Adipocyte (in vitro differentiated cells): ENCODE data around the gene TSPAN6.

Experiments used
- DNase-seq: peaks from one replicate; pipeline ENCODE4 v3.0.0-alpha.2; 2015; ENCODE audit warnings: low read depth
- H3K27me3 ChIP-seq: replicated peaks from 2 replicates; pipeline ENCODE4 v1.7.0; 2013; ENCODE audit warnings: mild to moderate bottlenecking, low read length, moderate library complexity; ENCODE audit not compliant: control insufficient read depth, insufficient read depth
- H3K36me3 ChIP-seq: 2 replicates; pipeline ENCODE4 v1.7.0; 2013; ENCODE audit warnings: low read length, mild to moderate bottlenecking, moderate library complexity; ENCODE audit not compliant: control insufficient read depth, insufficient read depth, severe bottlenecking
- H3K4me1 ChIP-seq: 2 replicates; pipeline ENCODE4 v1.7.0; 2013; ENCODE audit warnings: mild to moderate bottlenecking, low read length, moderate library complexity; ENCODE audit not compliant: control insufficient read depth, insufficient read depth
- H3K4me3 ChIP-seq: 2 replicates; pipeline ENCODE4 v1.7.0; 2013; ENCODE audit warnings: mild to moderate bottlenecking, low read length, moderate library complexity
- H3K9ac ChIP-seq: 2 replicates; pipeline ENCODE4 v1.7.0; 2013; ENCODE audit warnings: mild to moderate bottlenecking, low read length, moderate library complexity
- H3K9me3 ChIP-seq: 2 replicates; pipeline ENCODE4 v1.7.0; 2013; ENCODE audit warnings: mild to moderate bottlenecking, low read length, moderate library complexity; ENCODE audit not compliant: control insufficient read depth

TSPAN6 gene

GRCh38 chrX:100645106-100645505 lies 8.5 kb upstream of the TSPAN6 start:
- Histone ChIP-seq H3K36me3 (no peaks in the 10 kb centered on the region), H3K9ac (peak overlapping the region; percentile 87), H3K4me3 (peak overlapping the region; percentile 81), H3K27me3 (peaks cover 9% of the 10 kb centered on the region), H3K4me1 (peaks cover 44% of the 10 kb centered on the region), H3K9me3 (no peaks in the 10 kb centered on the region)
- DNase-seq, result peak; percentile 36

DNA sequence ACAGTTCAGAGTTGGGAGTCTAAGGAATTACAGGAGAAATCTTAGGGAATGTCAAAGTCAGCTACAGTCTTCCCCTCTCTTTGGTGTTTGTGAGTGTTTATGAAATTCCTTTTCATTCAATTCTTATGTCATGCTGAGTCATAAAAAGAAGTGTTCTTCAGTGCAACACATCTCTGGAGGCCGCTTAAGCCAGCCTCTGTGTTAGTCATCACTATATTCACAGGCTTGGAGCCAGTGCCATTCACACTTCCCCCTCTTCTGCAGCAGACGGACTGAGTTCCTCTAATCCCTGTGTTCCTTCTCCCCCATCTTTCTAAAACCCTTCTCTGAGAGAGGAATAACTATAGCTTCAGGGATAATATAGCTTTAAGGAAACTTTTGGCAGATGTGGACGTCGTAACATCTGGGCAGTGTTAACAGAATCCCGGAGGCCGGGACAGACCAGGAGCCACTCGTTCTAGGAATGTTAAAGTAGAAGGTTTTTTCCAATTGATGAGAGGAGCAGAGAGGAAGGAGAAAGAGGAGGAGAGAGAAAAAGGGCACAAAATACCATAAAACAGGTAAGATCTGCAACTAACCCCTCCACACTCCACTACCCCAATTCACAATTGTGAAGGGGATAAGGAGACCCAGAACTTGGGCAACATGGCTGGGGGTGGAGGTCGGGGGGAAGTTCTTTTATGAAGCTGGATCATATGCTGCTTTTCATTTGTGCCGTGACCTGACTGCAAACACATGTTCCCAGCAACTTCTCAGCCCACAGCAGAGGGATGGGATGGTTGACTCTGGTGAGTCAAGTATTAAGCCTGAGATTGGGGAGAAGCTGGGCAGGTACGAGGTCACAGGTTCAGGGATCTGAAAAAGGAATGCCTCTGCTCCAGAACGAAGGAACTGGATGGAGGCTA lies 7.6 kb upstream of the TSPAN6 start, which contains the start of gene SRPX2:
Gene SRPX2, plus strand, starts transcription at position 244 of the 905 bp plus-strand sequence. CDS start 2,124 bp downstream, outside the sequence.
- H3K27me3 ChIP-seq, result peaks cover 9% of the 10 kb centered on the region
- no peaks in the 10 kb centered on the region for H3K9me3 ChIP-seq
- H3K9ac ChIP-seq, result peak within 1 kb of the TSS; percentile 87
- peaks cover 39% of the 10 kb centered on the region for H3K4me1 ChIP-seq
- peak; percentile 83 for DNase-seq
- H3K36me3 ChIP-seq, result no peaks in the 10 kb centered on the region
- H3K4me3 ChIP-seq, result peak within 1 kb of the TSS; percentile 81

- DNase-seq, result no peak
- H3K9me3 ChIP-seq, result no peaks in the 10 kb centered on the region
- H3K27me3 ChIP-seq, result peaks cover 9% of the 10 kb centered on the region
- no peaks in the 10 kb centered on the region for H3K36me3 ChIP-seq
- peaks cover 30% of the 10 kb centered on the region for H3K4me1 ChIP-seq
- peak overlapping the region; percentile 69 for H3K9ac ChIP-seq
- H3K4me3 ChIP-seq, result peak overlapping the region; percentile 81
Observed at GRCh38 chrX:100643212-100643611, 6.6 kb upstream of the TSPAN6 start.

DNA sequence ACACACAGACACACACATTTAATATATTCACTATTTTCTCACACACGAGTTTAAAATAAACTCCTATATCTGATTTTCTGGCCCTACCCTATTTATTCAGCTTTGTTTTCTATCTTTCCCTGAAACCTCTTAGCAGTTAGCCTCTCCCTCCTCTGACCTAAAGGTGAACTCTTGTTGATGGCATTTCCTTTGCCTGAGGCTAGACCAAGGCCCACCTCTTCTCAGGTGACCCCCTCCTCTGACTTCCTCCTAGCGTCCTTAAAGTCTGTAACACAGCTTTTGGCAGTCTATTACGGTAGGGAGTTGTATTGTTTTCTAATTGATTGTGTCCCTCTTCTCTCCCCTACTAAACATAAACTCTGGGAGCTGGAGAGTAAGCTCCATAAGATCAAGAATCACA lies 5.7 kb upstream of the TSPAN6 start:
- peaks cover 9% of the 10 kb centered on the region for H3K27me3 ChIP-seq
- H3K36me3 ChIP-seq, result no peaks in the 10 kb centered on the region
- DNase-seq, result no peak

GRCh38 chrX:100635989-100636320 lies 651 bp downstream of the TSPAN6 start:
- Histone ChIP-seq H3K9ac (peak overlapping the region; percentile 88), H3K27me3 (peaks cover 3% of the 10 kb centered on the region), H3K4me1 (peaks cover 6% of the 10 kb centered on the region), H3K4me3 (peak overlapping the region; percentile 81), H3K36me3 (peaks cover 4% of the 10 kb centered on the region), H3K9me3 (no peaks in the 10 kb centered on the region)
- DNase-seq, result no peak

More for the DNA sequence above, 5.7 kb upstream of the TSPAN6 start:
- H3K9ac ChIP-seq, result no peak overlapping the region
- H3K4me3 ChIP-seq, result no peak overlapping the region
- H3K9me3 ChIP-seq, result no peaks in the 10 kb centered on the region
- peaks cover 21% of the 10 kb centered on the region for H3K4me1 ChIP-seq

DNA sequence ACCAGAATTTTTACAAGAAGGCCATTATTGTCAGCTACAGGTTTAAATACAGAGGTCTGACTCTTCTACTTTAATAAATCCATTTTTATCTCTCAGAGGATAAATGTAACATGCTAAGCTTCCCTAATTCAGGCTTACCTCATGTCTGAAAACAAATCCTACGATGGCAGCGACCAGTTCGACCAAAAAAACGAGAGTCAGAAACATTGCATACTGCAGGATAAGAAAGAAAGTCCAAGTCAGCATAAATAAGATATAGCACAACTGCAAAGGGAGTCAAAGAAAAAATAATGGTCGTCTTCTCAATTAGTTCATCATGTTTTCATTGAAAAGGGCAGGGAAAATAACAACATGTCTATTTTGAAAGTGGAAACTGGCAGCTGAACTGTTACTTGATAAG lies 1.6 kb downstream of the TSPAN6 start:
- H3K9ac ChIP-seq, result no peak overlapping the region
- H3K4me1 ChIP-seq, result peaks cover 6% of the 10 kb centered on the region
- no peak for DNase-seq
- peaks cover 3% of the 10 kb centered on the region for H3K27me3 ChIP-seq
- peaks cover 4% of the 10 kb centered on the region for H3K36me3 ChIP-seq
- H3K4me3 ChIP-seq, result peak overlapping the region; percentile 81
- no peaks in the 10 kb centered on the region for H3K9me3 ChIP-seq

DNA sequence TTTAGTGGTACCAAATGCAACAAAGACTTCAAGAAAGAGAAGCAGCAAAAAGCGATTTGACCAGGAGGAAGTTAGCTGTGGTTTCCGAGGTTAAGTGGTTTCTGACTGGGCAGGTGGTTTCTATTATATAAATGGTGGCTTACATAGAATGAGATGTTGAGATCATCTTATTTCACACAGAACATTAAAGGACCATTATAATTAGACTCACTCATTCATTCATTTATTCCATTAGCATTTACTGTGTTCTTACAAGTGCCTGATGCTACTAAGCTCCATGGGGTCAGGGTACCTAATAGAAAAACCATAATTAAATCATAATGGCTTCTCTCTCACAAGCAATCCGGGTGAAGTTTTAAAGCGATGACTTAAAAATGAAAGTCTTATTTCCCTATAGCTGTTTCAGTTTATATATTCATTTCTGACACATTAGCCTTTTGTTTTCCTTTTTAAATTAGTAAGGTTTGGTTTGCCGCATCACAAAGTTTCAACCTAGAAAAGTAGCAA lies 10.6 kb downstream of the TSPAN6 start:
- Histone ChIP-seq H3K4me3 (no peak overlapping the region), H3K9me3 (no peaks in the 10 kb centered on the region), H3K4me1 (no peaks in the 10 kb centered on the region), H3K36me3 (no peaks in the 10 kb centered on the region), H3K27me3 (no peaks in the 10 kb centered on the region), H3K9ac (no peak overlapping the region)
- DNase-seq, result no peak

DNA sequence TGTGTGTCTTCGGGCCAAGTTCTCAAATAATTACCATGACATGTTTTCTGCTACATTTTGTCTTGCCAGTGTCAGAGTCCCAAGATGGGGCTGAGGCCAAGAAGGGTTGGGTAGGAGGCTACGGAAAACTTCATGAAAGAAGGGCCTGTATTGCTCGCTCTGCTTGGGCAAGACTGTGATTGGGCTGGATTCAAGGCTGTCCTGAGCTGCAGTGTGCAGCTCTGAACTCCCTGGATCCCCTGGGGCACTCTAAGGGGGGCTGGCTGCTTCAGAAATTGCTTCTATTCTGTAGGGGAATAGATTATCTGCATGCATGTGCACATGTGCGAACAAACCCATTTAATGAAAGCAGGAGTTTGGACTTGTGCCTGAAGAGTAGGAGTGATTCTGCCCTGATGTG lies 13.6 kb downstream of the TSPAN6 start:
- H3K36me3 ChIP-seq, result no peaks in the 10 kb centered on the region
- DNase-seq, result no peak
- H3K9me3 ChIP-seq, result no peaks in the 10 kb centered on the region
- H3K9ac ChIP-seq, result no peak overlapping the region
- H3K27me3 ChIP-seq, result no peaks in the 10 kb centered on the region
- no peak overlapping the region for H3K4me3 ChIP-seq
- H3K4me1 ChIP-seq, result no peaks in the 10 kb centered on the region

- peaks cover 11% of the 10 kb centered on the region for H3K27me3 ChIP-seq
- H3K9ac ChIP-seq, result no peak overlapping the region
- H3K4me1 ChIP-seq, result peaks cover 11% of the 10 kb centered on the region
- DNase-seq, result peak; percentile 83
- H3K9me3 ChIP-seq, result no peaks in the 10 kb centered on the region
- H3K4me3 ChIP-seq, result no peak overlapping the region
- no peaks in the 10 kb centered on the region for H3K36me3 ChIP-seq
Observed at GRCh38 chrX:100615005-100615404, 21.6 kb downstream of the TSPAN6 start.

DNA sequence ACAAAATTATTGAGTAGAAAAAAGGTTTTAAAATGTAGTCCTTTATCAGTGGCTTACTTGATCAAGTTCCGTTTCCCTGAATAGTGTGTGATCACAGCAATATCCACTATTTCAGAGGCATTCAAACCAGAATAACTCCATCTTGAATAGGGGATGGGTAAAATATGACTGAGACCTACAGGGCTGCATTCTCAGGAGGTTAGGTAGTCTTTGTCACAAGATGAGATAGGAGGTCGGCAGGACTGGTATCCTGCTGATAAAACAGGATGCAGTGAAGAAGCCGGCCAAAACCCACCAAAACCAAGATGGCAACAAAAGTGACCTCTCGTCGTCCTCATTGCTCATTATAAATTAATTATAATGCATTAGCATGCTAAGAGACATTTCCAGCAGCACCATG lies 24.7 kb downstream of the TSPAN6 start:
- H3K9ac ChIP-seq, result no peak overlapping the region
- no peak for DNase-seq
- H3K4me1 ChIP-seq, result peaks cover 11% of the 10 kb centered on the region
- H3K36me3 ChIP-seq, result no peaks in the 10 kb centered on the region
- no peak overlapping the region for H3K4me3 ChIP-seq
- H3K27me3 ChIP-seq, result peaks cover 21% of the 10 kb centered on the region
- no peaks in the 10 kb centered on the region for H3K9me3 ChIP-seq

DNA sequence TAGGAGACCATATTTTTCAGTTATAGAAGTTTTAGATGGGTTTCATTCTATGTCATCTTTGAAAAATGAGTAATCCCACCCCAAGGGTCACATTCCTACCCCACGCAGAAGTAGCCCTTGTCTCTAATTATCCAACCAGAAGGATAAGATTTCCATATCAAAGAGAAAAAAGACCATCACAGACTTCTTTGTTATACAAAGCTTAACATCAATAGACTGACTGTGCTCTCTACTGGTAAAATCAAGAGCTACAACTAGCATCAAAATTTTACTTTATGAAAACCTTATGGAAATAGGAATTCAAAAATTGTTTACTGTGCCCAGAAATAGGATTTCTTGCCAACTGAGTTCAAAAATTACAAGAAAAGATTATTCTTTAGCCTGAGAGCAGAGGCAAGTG lies 27.0 kb downstream of the TSPAN6 start:
- DNase-seq, result peak; percentile 24
- Histone ChIP-seq H3K27me3 (peaks cover 24% of the 10 kb centered on the region), H3K9me3 (no peaks in the 10 kb centered on the region), H3K4me1 (peaks cover 5% of the 10 kb centered on the region), H3K4me3 (no peak overlapping the region), H3K9ac (no peak overlapping the region), H3K36me3 (no peaks in the 10 kb centered on the region)
